ENCODE results near the gene ENTPD3.
"Not testable (repeated sequence)": the region's sequence is repeated elsewhere in the genome, so short reads cannot be mapped to it uniquely, and the experiment has no call there.

The ENTPD3 gene

DNA sequence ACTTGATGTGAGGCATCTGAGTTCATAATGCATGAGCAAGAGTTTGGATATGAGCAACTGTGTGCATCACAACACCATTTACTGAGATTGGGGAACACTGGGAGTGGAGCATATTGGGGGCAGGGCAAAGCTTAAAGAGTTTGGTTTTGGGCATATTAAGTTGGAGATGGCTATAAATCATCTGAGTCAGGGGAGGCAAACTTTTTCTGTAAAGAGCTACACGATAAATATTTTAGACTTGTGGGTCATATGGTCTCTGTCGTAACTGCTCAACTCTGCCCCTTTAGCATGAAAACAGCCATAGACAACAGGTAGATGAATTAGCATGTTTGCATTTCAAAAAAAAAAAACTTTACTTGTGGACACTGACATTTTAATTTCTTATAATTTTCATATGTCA, 20.0 kb downstream of the ENTPD3 start:
- no peak for DNase-seq

GRCh38 chr3:40407611-40408010, 20.6 kb downstream of the ENTPD3 start:
- no peak for DNase-seq

- no peak for DNase-seq
Observed at GRCh38 chr3:40414270-40414669, 27.3 kb downstream of the ENTPD3 start.

- no peak for DNase-seq
Observed at GRCh38 chr3:40417845-40418543, 31.0 kb downstream of the ENTPD3 start.

DNA sequence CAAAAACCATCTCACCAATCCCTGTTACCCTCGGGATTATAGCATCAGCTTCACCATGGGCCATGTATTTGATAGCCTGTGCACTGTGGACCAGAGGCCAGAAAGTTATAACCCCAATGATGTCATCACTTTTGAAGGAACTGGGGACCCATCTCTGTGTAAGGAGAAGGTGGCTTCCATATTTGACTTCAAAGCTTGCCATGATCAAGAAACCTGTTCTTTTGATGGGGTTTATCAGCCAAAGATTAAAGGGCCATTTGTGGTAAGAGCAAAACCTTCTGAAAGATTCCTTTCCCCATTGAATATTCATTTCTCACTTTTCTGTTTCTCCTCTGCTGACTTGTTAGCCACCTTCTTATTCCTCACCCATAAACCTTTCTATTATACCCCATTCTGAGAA, 35.9 kb downstream of the ENTPD3 start:
- DNase-seq: no peak

DNA sequence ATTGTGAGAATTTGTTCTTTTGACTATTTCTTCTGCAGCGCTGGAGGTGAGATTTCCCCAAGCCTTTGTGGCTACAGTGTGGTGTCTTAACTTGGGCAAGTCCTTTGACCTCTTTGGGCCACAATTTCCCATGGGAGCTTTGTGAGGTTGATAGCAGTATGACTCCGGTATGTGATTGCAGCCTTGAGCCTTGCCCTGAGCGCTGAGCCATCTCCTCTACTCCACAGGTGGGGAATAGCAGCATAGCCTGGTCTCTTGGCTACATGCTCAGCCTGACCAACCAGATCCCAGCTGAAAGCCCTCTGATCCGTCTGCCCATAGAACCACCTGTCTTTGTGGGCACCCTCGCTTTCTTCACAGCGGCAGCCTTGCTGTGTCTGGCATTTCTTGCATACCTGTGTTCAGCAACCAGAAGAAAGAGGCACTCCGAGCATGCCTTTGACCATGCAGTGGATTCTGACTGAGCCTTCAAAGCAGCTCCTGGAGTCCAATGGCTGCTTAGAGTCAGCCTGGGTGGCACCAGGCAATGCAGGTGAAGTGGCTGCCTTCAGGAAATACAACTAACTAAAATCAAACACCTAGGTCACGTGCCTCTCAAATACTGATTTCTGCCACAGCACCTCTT, 40.2 kb downstream of the ENTPD3 start:
- DNase-seq: no peak

DNA sequence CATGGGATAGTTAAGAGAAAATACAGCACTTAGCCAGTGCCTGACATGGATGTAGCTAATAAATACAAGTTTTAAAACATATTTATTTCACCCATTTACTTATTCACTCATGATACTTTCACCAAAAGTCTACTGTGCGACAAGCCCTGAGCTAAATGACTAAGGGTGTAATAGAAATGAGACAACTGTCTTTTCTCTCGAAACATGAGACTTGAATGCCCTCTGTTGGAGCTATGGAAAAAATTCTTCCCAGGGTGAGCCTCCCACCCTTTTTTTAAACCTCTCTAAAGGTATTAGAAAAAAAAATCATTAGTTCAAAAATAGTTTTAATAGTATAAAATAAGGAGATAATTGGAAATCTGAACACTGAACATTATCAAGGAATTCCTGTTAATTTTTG, 45.8 kb downstream of the ENTPD3 start:
- no peak for DNase-seq

GRCh38 chr3:40437889-40438288, 50.9 kb downstream of the ENTPD3 start:
- DNase-seq: no peak

DNA sequence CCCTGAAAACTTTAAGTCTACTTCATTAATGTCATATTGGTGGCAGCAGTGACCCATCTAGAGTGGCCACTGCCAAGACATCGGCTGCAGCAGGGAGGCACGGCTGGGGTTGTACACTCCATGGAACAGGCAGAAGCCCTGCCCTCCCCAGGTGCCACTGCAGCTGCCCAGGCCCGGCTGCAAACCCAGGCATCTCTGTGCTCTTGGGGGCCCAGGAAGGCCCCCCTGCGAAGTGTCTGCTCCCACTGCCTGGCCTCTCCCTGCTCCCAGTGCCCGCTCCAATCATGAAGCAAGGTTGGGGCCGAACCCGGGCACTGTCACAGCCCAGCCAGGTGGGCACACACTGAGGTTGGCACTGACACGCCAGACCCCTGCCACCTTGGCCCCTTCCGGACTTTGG, 58.1 kb downstream of the ENTPD3 start:
- no peak for DNase-seq

- no peak for DNase-seq
Observed at GRCh38 chr3:40445880-40446279, 58.9 kb downstream of the ENTPD3 start.

DNA sequence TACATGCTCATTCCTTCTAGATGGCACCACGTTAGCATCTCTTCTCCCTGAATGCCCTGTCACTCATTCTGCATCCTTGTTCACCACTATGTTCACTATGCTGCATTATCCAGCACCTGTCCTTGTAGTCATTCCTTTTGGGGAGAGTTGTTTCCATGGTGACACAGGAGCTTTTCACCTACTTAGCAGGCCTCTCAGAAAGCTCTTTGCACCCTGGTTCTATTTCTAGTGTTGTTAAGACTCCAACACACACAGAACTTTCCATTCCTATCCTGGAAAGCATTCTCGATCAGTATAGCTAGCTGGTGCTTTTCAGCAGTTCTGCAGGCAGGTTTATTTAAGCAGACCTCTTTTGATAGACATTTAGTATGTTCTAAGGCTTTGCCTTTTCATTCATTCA, 63.5 kb downstream of the ENTPD3 start:
- no peak for DNase-seq

- DNase-seq: no peak
Observed at GRCh38 chr3:40451551-40451950, 64.6 kb downstream of the ENTPD3 start.

GRCh38 chr3:40452057-40452456, 65.1 kb downstream of the ENTPD3 start:
- DNase-seq: no peak

GRCh38 chr3:40452562-40452875, 65.5 kb downstream of the ENTPD3 start:
- DNase-seq: no peak

- peak; percentile 96 to 99 for DNase-seq
Observed at GRCh38 chr3:40452876-40453730, 66.1 kb downstream of the ENTPD3 start.

- no peak for DNase-seq
Observed at GRCh38 chr3:40453933-40454332, 66.9 kb downstream of the ENTPD3 start.

GRCh38 chr3:40455328-40455727, 68.3 kb downstream of the ENTPD3 start:
- no peak for DNase-seq

DNA sequence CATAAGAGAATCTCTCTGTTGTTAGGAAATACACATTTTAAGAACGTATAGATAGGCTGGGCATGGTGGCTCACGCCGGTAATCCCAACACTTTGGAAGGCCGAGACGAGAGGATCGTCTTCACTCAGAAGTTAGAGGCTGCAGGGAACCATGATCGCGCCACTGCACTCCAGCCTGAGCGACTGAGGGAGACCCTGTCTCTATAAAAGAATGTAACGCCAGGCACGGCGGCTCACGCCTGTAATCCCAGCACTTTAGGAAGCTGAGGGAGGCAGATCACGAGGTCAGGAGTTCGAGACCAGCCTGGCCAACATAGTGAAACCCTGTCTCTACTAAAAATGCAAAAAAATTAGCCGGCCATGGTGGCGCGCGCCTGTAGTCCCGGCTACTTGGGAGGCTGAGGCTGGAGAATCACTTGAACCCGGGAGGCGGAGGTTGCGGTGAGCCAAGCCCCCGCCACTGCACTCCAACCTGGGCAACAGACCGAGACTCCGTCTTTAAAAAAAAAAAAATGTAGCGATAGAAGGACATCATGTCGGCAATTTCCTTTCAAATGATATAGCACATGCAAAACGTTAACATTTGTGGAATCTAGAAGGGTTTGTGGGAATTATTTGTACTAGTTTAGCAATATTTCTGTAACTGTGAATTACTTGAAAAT, 69.4 kb downstream of the ENTPD3 start:
- DNase-seq: no peak

DNA sequence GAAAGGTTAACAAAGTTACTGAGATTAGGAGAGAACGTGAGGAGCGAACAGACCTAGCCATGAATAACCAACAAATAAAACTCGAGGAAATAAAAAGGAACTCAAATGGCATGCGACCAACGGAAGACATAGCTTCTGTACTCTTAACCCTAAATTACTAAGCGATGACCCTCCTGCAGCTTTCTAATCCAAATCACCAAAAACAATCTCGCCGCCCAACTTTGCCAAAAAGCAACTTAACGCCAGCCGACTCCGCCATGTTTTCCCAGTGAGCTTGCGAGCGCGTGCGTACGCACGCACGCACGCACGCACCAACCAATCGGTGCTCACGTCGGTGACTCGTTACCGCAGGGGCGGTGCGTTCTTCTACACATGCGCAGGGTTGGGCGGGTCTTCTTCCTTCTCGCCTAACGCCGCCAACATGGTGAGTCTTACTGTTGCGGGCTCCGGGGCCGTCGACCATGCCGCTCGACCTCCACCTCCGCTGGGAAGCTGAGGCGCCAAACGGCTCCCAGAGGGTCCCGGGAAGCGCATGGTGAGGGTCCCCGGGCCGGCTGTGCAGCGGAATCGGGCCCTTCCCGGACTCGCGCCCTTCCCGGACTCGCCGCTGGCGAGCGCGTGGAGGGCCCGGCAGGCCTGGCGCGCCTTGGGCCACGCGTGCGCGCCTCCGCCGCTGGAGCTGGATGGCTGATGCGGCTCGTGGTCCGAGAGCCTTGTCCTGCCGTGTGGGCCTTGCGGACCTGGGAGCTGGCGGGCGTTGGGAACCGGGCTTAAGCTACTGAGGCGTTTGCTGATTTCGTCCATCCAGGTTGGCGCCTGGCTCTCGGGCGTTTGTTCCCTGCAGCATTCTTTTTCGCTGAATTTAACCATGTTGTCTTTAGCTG, 70.2 kb downstream of the ENTPD3 start, which contains the start of gene RPL14:
RPL14 (plus strand) TSS at position 400 of the 884 bp plus-strand sequence; CDS start at position 533, 133 bp downstream.
- peak; percentile 72 to 84 for DNase-seq

- no peak for DNase-seq
Observed at GRCh38 chr3:40458473-40458872, 71.5 kb downstream of the ENTPD3 start.

DNA sequence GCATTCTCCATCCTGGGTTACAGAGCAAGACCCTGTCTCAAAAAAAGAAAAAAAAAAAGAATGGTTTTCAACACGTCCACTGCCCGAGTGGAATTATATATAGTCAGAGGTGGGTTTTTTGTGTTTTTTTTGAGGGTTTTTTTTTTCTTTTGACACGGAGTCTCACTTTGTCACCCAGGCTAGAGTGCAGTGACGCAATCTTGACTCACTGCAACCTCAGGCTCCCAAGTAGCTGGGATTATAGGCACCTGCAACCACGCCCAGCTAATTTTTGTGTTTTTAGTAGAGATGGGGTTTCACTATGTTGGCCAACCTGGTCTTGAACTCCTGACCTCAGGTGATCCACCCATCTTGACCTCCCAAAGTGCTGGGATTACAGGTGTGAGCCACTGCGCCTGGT, 73.5 kb downstream of the ENTPD3 start:
- not testable (repeated sequence) for DNase-seq

DNA sequence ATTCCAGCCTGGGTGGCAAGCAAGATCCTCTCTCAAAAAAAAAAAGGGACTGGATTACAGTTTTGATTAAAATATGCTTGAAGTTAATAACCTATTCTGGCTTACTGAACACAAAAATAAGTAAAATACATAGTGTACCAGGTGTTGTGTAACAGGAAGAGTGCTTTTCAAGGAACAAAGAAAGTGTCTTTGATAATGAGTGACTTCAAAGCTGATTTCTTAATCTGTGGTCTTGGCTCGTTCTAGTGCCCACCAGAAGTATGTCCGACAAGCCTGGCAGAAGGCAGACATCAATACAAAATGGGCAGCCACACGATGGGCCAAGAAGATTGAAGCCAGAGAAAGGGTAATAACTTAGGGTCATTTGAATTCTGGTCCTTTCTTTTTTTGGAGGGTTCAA, 74.2 kb downstream of the ENTPD3 start:
- DNase-seq: no peak

Measured in cerebellar nuclear complex (tissue), 1 donor.